ENCODE measurements around the gene MAPK4. TPM values are rescaled to one million over a fixed set of nuclear protein-coding genes. Genes with fewer than 3 reads are reported as not detected.

The MAPK4 gene
- total and polyA plus RNA-seq, 2 of the 4 experiments (the other 2 are of a cell fraction): not detected

GRCh38 chr18:50754297-50754696 lies 194.4 kb downstream of the MAPK4 start:
- intact Hi-C loops (cut with micrococcal nuclease): no loop called here

More at GRCh38 chr18:50754297-50754696, 194.4 kb downstream of the MAPK4 start:
- ATAC-seq (ENCODE audit: low read depth): no peak
- Histone ChIP-seq H3K27ac (ENCODE audit: insufficient read depth, low read length) (no peak overlapping the region), H3K4me3 (ENCODE audit: insufficient read depth, low read depth, low read length) (no peak overlapping the region), H2AFZ (replicated peaks; ENCODE audit: low read length, poor library complexity) (no peak overlapping the region), H2BK120ac (ENCODE audit: low read depth, low read length) (no peak overlapping the region), H3K36me3 (ENCODE audit: control insufficient read depth, insufficient read depth, low read length) (no peaks in the 10 kb centered on the region), H3K4me2 (ENCODE audit: low read depth, low read length) (no peak overlapping the region), H3K9ac (ENCODE audit: low read depth, low read length) (no peak overlapping the region), H3K27me3 (ENCODE audit: control insufficient read depth, insufficient read depth, low read length) (no peaks in the 10 kb centered on the region), H2AK9ac (replicated peaks; ENCODE audit: low read depth, low read length, poor library complexity) (no peak overlapping the region), H2BK20ac (ENCODE audit: low read depth, low read length) (no peak overlapping the region), H2BK5ac (ENCODE audit: low read depth, low read length, poor library complexity, severe bottlenecking) (no peak overlapping the region), H3K4me1 (ENCODE audit: control insufficient read depth, insufficient read depth, low read length) (no peaks in the 10 kb centered on the region), H3K23ac (ENCODE audit: low read depth, low read length) (no peak overlapping the region), H4K20me1 (ENCODE audit: insufficient read depth, low read length) (no peaks in the 10 kb centered on the region), H3K79me1 (ENCODE audit: low read depth in 1 of 2, low read length in 2 of 2) (no peaks in the 10 kb centered on the region), H3K18ac (ENCODE audit: low read depth, low read length) (no peak overlapping the region), H4K8ac (ENCODE audit: low read depth in 2 of 2, low read length in 2 of 2) (no peak overlapping the region), H3K56ac (ENCODE audit: extremely low read depth, insufficient read depth, low read length) (no peak overlapping the region), H3K9me1 (ENCODE audit: insufficient read depth, low read length) (no peaks in the 10 kb centered on the region), H2BK15ac (ENCODE audit: low read depth, low read length) (no peak overlapping the region), H3K9me3 (ENCODE audit: control insufficient read depth, insufficient read depth, low read length) (no peaks in the 10 kb centered on the region), H3K14ac (replicated peaks; ENCODE audit: low read depth, low read length) (no peak overlapping the region), H4K91ac (ENCODE audit: insufficient read depth, low read depth, low read length) (no peak overlapping the region), H3K4ac (ENCODE audit: low read depth, low read length) (no peak overlapping the region), H2AK5ac (ENCODE audit: low read depth, low read length) (no peak overlapping the region), H4K5ac (ENCODE audit: low read depth, low read length) (no peak overlapping the region)
- 40% methylated on average over 2 of the region's 3 CpGs; no CpG with 5 or more reads in 1 of the 2 experiments for WGBS, 2 experiments (ENCODE audit: extremely low coverage in 2 of 2, insufficient read length in 1 of 2)
- ChIA-PET POLR2A (ENCODE audit: unreplicated experiment) (no interaction called here), CTCF (no interaction called here)
- dilution Hi-C loops (cut with HindIII; ENCODE audit: low sequenced_read_pairs, unreplicated experiment): no loop called here
- TF ChIP-seq RAD21 (IDR thresholded peaks at IDR 0.05; ENCODE audit: low read length): no peak
- in situ Hi-C loops (cut with MboI; ENCODE audit: low sequenced_read_pairs): no loop called here
- BruUV-seq (replicated peaks): no TSS peak
- no peak for DNase-seq
